NCI-H226 (cell line): ENCODE data around the gene SGIP1.
"Not testable (repeated sequence)": the region's sequence is repeated elsewhere in the genome, so short reads cannot be mapped to it uniquely, and the experiment has no call there.

Source experiments
- DNase-seq: peaks from one replicate; pipeline ENCODE4 v3.0.0-alpha.2; 2015

Gene SGIP1

GRCh38 chr1:66734531-66734930 lies 200.6 kb downstream of the SGIP1 start:
- not testable (repeated sequence) for DNase-seq

- no peak for DNase-seq
Measured at GRCh38 chr1:66737836-66738235, 203.9 kb downstream of the SGIP1 start.

GRCh38 chr1:66739401-66740157 lies 205.6 kb downstream of the SGIP1 start:
- DNase-seq = no peak

- no peak for DNase-seq
Measured at GRCh38 chr1:66745451-66745850, 211.5 kb downstream of the SGIP1 start.

GRCh38 chr1:66747501-66747900 lies 213.5 kb downstream of the SGIP1 start:
- no peak for DNase-seq

- no peak for DNase-seq
Measured at GRCh38 chr1:66750577-66750976, 216.6 kb downstream of the SGIP1 start.

- no peak for DNase-seq
Measured at GRCh38 chr1:66751160-66751559, 217.2 kb downstream of the SGIP1 start.

GRCh38 chr1:66752000-66752592 lies 218.1 kb downstream of the SGIP1 start, which contains the start of gene DYNLT5:
DYNLT5 (plus strand) TSS chr1:66752459; CDS start chr1:66754659, 2,200 bp downstream.
- no peak for DNase-seq

GRCh38 chr1:66752671-66753371 lies 218.9 kb downstream of the SGIP1 start:
- no peak for DNase-seq

GRCh38 chr1:66757722-66758240 lies 223.8 kb downstream of the SGIP1 start:
- no peak for DNase-seq

GRCh38 chr1:66758241-66758755 lies 224.3 kb downstream of the SGIP1 start:
- no peak for DNase-seq

GRCh38 chr1:66760506-66760905 lies 226.6 kb downstream of the SGIP1 start:
- no peak for DNase-seq

GRCh38 chr1:66761221-66761620 lies 227.3 kb downstream of the SGIP1 start:
- no peak for DNase-seq

- peak; percentile 23 for DNase-seq
Measured at GRCh38 chr1:66764994-66765578, 231.1 kb downstream of the SGIP1 start.

- DNase-seq = no peak
Measured at GRCh38 chr1:66767626-66768025, 233.7 kb downstream of the SGIP1 start.

GRCh38 chr1:66768965-66769364 lies 235.0 kb downstream of the SGIP1 start:
- no peak for DNase-seq

GRCh38 chr1:66769512-66770229 lies 235.7 kb downstream of the SGIP1 start:
- DNase-seq = no peak

GRCh38 chr1:66770240-66770639 lies 236.3 kb downstream of the SGIP1 start:
- DNase-seq = no peak

- DNase-seq = no peak
Measured at GRCh38 chr1:66770694-66771093, 236.7 kb downstream of the SGIP1 start.

GRCh38 chr1:66773227-66773626 lies 239.3 kb downstream of the SGIP1 start:
- no peak for DNase-seq

GRCh38 chr1:66774438-66774837 lies 240.5 kb downstream of the SGIP1 start:
- no peak for DNase-seq

GRCh38 chr1:66775646-66776045 lies 241.7 kb downstream of the SGIP1 start:
- no peak for DNase-seq
